ENCODE results near the gene SLC39A3. TPM values are rescaled to one million over a fixed set of nuclear protein-coding genes. Genes with fewer than 3 reads are reported as not detected.

Gene SLC39A3
- total and polyA plus RNA-seq, 10 of the 15 experiments (the other 5 are each of a cell fraction or from before 2014, with no cell fraction given): 0.63 to 67.1 (median 51.2) TPM

DNA sequence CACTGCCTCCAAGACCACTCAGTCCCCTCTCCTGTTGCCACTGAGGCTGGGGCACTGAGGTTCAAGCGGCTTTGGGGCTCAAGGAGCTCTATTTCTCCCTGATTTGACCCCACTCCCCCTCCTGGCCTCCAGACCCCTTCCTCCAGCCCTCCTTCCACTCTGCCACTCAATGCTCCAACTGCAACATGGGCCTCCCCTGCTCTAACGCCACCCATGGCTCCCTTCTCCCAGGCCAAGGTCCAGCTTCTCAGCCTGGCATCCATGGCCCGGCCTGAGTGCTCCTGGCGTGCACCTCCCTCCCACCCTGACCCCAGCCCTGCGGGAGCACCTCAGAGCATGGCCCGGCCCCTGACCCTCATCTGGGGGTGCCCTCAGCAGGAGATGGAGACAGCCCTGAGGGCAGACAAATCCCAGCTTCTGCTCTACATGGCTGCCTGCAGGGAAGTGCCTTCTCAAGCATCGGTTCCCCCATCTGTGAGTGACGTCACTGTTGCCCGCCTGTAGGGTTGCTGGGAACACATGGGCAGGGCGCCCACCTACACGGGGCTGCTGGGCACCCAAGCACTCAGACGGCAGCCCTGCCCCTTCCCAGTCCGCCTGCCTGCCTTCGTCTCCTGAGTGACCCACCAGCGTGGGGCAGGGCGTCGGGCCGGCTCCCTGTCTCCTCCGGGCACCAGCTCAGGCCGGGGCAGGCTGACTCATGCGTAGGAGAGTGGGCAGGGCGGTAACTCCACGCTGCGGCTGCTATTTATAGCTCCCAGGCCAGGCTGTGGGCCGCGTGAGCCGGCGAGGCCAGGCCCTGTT lies 17.1 kb downstream of the SLC39A3 start:
- Histone ChIP-seq H3K9ac (ENCODE audit: control insufficient read depth, insufficient read depth, low read length) (no peak overlapping the region), H3K4me2 (ENCODE audit: control insufficient read depth, insufficient read depth) (no peak overlapping the region), H3K27ac (ENCODE audit: control insufficient read depth, insufficient read depth) (no peak overlapping the region), H2AFZ (ENCODE audit: control insufficient read depth, low read depth, low read length) (no peak overlapping the region), H3K79me2 (ENCODE audit: control insufficient read depth, insufficient read depth, low read length) (no peaks in the 10 kb centered on the region), H4K20me1 (ENCODE audit: control insufficient read depth, insufficient read depth) (no peaks in the 10 kb centered on the region), H3K27me3 (replicated peaks in 1 of 2; ENCODE audit: control insufficient read depth in 2 of 2, insufficient read depth in 2 of 2, low read length in 1 of 2) (peaks cover 3 to 4% of the 10 kb centered on the region in 2 experiments; a peak in 1 of 4 replicates), H3K9me3 (replicated peaks; ENCODE audit: control insufficient read depth, insufficient read depth, low read length) (no peaks in the 10 kb centered on the region), H3K36me3 (ENCODE audit: control insufficient read depth in 2 of 2, insufficient read depth in 2 of 2, low read length in 1 of 2) (no peaks in the 10 kb centered on the region), H3K4me3 (no peak overlapping the region), H3K4me1 (ENCODE audit: control insufficient read depth, insufficient read depth, low read length) (no peaks in the 10 kb centered on the region)
- ATAC-seq: no peak
- SMC1A ChIA-PET (ENCODE audit: uncharacterized antibody, unreplicated experiment): no interaction called here
- CTCF ChIA-PET: interaction anchor here (2.8 kb wide), 1 partner anchor 74 kb away, joined by 5 read pairs; no protein-coding TSS in a partner anchor
- POLR2A ChIA-PET: no interaction called here
- in situ Hi-C loops (cut with MboI): no loop called here
- intact Hi-C loops (cut with micrococcal nuclease; ENCODE audit: unreplicated experiment): no loop called here
- DNase-seq (ENCODE audit: low read depth, low spot score): no peak
- no peak for FAIRE-seq
- BruUV-seq (replicated peaks): no TSS peak
- 39% methylated on average over 28 of the region's 28 CpGs for WGBS (ENCODE audit: insufficient coverage, insufficient replicate concordance, low lambda C conversion rate, missing lambda C conversion rate)
- RAD21 ChIA-PET (ENCODE audit: unreplicated experiment): no interaction called here
- TF ChIP-seq YBX1 (IDR thresholded peaks at IDR 0.05) (no peak), BCLAF1 (IDR thresholded peaks at IDR 0.05) (no peak), ZBTB4 (CRISPR knock-in tag; IDR thresholded peaks at IDR 0.05) (no peak), TCF3 (IDR thresholded peaks at IDR 0.05; ENCODE audit: borderline replicate concordance, insufficient read depth, low read depth, low read length) (no peak), KLF5 (IDR thresholded peaks at IDR 0.05; ENCODE audit: partially characterized antibody) (no peak), REST (IDR thresholded peaks at IDR 0.05; ENCODE audit: low read depth, low read length) (no peak), CBX5 (IDR thresholded peaks at IDR 0.05; ENCODE audit: low read depth) (no peak)
- TF ChIP-seq, protein P1, sequence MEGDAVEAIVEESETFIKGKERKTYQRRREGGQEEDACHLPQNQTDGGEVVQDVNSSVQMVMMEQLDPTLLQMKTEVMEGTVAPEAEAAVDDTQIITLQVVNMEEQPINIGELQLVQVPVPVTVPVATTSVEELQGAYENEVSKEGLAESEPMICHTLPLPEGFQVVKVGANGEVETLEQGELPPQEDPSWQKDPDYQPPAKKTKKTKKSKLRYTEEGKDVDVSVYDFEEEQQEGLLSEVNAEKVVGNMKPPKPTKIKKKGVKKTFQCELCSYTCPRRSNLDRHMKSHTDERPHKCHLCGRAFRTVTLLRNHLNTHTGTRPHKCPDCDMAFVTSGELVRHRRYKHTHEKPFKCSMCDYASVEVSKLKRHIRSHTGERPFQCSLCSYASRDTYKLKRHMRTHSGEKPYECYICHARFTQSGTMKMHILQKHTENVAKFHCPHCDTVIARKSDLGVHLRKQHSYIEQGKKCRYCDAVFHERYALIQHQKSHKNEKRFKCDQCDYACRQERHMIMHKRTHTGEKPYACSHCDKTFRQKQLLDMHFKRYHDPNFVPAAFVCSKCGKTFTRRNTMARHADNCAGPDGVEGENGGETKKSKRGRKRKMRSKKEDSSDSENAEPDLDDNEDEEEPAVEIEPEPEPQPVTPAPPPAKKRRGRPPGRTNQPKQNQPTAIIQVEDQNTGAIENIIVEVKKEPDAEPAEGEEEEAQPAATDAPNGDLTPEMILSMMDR (IDR thresholded peaks at IDR 0.05 in 2 of 3, conservative IDR thresholded peaks at IDR 0.05 in 1 of 3; ENCODE audit: control insufficient read depth in 2 of 3, extremely low read depth in 1 of 3, insufficient read depth in 1 of 3, low read depth in 3 of 3, low read length in 3 of 3): no peak

All from GM12878 (cell line).